ENCODE data around the gene KCNE1.
"Not testable (repeated sequence)": the region's sequence is repeated elsewhere in the genome, so short reads cannot be mapped to it uniquely, and the experiment has no call there.

KCNE1 gene

GRCh38 chr21:34406676-34407075 lies 105.3 kb downstream of the KCNE1 start:
- not testable (repeated sequence) for DNase-seq

GRCh38 chr21:34406102-34406501 lies 105.9 kb downstream of the KCNE1 start:
- not testable (repeated sequence) for DNase-seq

GRCh38 chr21:34405686-34406085 lies 106.3 kb downstream of the KCNE1 start:
- DNase-seq = not testable (repeated sequence)

- not testable (repeated sequence) for DNase-seq
Measured at GRCh38 chr21:34404742-34405141, 107.3 kb downstream of the KCNE1 start.

- DNase-seq = not testable (repeated sequence)
Measured at GRCh38 chr21:34400522-34400921, 111.5 kb downstream of the KCNE1 start.
